Mammary epithelial cell (primary cell): ENCODE results near the gene NPAS1.

ENCODE experiments used
- CTCF ChIP-seq, 2 donors: IDR thresholded peaks in 1 of 2; conservative IDR thresholded peaks in 1 of 2; 2 replicates each; pipeline ENCODE4 v1.5.1; 2011 to 2012; ENCODE audit warnings: inconsistent platforms in 2 of 2, low read length in 2 of 2, mild to moderate bottlenecking in 2 of 2, control low read depth in 1 of 2, low read depth in 1 of 2; ENCODE audit not compliant: insufficient read depth in 1 of 2; ENCODE audit errors: extremely low read depth in 1 of 2
- EZH2 ChIP-seq: IDR thresholded peaks from 2 replicates; pipeline ENCODE4 v1.6.1; 2012; ENCODE audit warnings: low read length, inconsistent platforms, borderline replicate concordance

- TF ChIP-seq CTCF (conservative IDR thresholded peaks at IDR 0.05 in 1 of 2, IDR thresholded peaks at IDR 0.05 in 1 of 2; ENCODE audit: extremely low read depth in 1 of 2, insufficient read depth in 1 of 2, low read depth in 1 of 2, low read length in 2 of 2) = no peak
- no peak for TF ChIP-seq EZH2
Measured at GRCh38 chr19:47075941-47076340, 56.3 kb downstream of the NPAS1 start.
